Measurements from ENCODE around the gene CFAP141. TPM values are rescaled to one million over a fixed set of nuclear protein-coding genes. Genes with fewer than 3 reads are reported as not detected.

The CFAP141 gene
- total and polyA plus RNA-seq, 2 of the 13 experiments (the other 11 are each of a cell fraction or from before 2014, with no cell fraction given), result not detected

DNA sequence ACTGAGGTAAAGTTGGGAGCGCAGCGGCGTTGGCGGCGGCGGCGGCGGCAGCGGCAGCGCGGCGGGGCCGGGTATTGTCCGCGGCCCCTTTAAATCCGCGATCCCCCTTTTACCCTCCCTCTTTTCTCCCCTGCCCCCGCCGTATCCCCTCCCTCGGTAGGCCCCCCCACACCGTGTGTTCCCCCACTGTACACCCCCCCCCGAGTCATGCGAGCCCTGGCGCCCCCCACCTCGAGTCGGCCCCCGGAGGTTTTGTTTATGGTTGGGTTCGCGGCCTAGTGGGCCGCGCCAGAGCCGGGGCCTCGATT lies 14.8 kb upstream of the CFAP141 start (continued):
- TF ChIP-seq GMEB1 (CRISPR knock-in tag; IDR thresholded peaks at IDR 0.05; ENCODE audit: borderline replicate concordance) (0 out of 2 replicates have a peak, but pooled peaks have one; percentile 7), HNRNPK (IDR thresholded peaks at IDR 0.05; ENCODE audit: low read depth, low read length, poor library complexity, severe bottlenecking) (peak; percentile 98), YY1 (IDR thresholded peaks at IDR 0.05; ENCODE audit: insufficient read depth, insufficient replicate concordance, low read depth, low read length) (no peak), HOXA5 (CRISPR knock-in tag; IDR thresholded peaks at IDR 0.05) (0 out of 2 replicates have a peak, but pooled peaks have one; percentile 2), NFE2L2 (IDR thresholded peaks at IDR 0.05; ENCODE audit: low read length) (no peak)
- TF ChIP-seq, protein P1, sequence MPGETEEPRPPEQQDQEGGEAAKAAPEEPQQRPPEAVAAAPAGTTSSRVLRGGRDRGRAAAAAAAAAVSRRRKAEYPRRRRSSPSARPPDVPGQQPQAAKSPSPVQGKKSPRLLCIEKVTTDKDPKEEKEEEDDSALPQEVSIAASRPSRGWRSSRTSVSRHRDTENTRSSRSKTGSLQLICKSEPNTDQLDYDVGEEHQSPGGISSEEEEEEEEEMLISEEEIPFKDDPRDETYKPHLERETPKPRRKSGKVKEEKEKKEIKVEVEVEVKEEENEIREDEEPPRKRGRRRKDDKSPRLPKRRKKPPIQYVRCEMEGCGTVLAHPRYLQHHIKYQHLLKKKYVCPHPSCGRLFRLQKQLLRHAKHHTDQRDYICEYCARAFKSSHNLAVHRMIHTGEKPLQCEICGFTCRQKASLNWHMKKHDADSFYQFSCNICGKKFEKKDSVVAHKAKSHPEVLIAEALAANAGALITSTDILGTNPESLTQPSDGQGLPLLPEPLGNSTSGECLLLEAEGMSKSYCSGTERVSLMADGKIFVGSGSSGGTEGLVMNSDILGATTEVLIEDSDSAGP (CRISPR knock-in tag; IDR thresholded peaks at IDR 0.05; ENCODE audit: borderline replicate concordance), result peak; percentile 94

DNA sequence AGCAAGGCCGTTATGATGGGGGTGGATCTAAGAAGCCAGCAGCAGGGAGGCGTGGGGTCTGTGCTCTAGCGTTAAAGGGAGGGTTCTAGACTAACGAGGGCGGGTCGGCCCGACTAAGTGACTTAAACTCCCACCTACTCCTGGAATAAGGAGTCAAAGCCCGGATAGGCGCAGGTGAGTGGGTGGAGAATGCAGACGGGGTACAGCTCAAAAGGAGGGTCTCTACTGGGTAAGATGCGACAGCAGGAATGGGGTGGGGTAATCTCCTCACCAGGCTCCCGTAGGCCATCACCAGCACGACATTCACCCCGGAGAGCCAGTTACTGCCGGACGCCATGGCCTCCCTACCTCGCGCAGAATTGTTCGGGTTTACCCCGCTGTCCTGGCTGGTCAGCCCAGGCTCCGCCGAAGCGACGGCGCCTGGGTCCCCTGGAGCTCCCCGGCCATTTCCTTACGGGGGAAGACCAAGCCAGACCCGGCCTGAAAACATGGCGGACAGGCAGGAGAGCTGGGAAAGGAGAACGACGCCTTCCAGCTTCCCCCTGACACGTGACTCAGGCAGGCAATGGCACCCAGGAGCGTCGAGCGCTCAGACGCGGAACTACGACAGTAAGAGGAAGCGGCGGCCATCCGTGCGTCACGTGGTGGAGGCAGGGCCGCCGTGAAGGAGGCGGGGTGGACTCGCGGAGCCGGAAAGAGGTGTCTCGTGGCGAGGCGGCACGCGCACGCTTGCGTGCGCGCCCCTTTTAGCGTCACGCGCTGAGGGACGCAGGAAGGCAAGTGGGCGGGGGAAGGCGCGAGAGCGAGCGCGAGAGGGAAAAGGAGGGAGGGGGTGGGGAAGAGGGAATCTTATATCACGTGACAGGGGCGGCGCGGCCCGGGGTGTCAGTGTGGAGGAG lies 14.2 kb upstream of the CFAP141 start, which contains the start of gene UBAP2L:
Gene UBAP2L, plus strand, starts transcription at position 885 of the 899 bp plus-strand sequence. CDS start 4,169 bp downstream, outside the sequence.
- intact Hi-C loops (cut with micrococcal nuclease; ENCODE audit: unreplicated experiment), result loop anchor here (2.0 kb wide), 1 partner anchor 16 kb away; no protein-coding TSS in a partner anchor
- Histone ChIP-seq H3K36me3 (replicated peaks in 1 of 2; ENCODE audit: control insufficient read depth in 1 of 2, insufficient read depth in 2 of 2, low read length in 2 of 2) (peaks cover 4 to 23% of the 10 kb centered on the region in 2 experiments), H3K27me3 (ENCODE audit: control insufficient read depth in 1 of 2, insufficient read depth in 2 of 2, low read length in 2 of 2) (no peaks in the 10 kb centered on the region; a peak in 1 of 5 replicates), H4K20me1 (ENCODE audit: insufficient read depth, low read length) (peaks cover 28% of the 10 kb centered on the region), H3K4me3 (replicated peaks in 1 of 3; ENCODE audit: insufficient read depth in 1 of 3, low read depth in 2 of 3, low read length in 3 of 3) (peak within 1 kb of the TSS; percentile 90 to 99 (median 96)), H3K4me1 (ENCODE audit: insufficient read depth, low read length) (peaks cover 79% of the 10 kb centered on the region), H3K9me3 (ENCODE audit: low read length) (no peaks in the 10 kb centered on the region), H3K9ac (ENCODE audit: insufficient read depth, low read depth, low read length) (peak within 1 kb of the TSS; percentile 100), H3K27ac (ENCODE audit: extremely low read length, insufficient read depth, low read length) (peak within 1 kb of the TSS; percentile 100), H3K79me2 (ENCODE audit: insufficient read depth, low read length) (peaks cover 81% of the 10 kb centered on the region), H3K4me2 (ENCODE audit: low read depth, low read length) (peak within 1 kb of the TSS; percentile 89), H2AFZ (ENCODE audit: low read length) (peak within 1 kb of the TSS; percentile 42)
- TSS peak; percentile 75 for BruUV-seq (replicated peaks)
- in situ Hi-C loops (cut with HindIII; ENCODE audit: extremely low pct_ligation_motif_present, low pct_unique_long_range_greater_than_20kb), result no loop called here
- DNase-seq (ENCODE audit: low spot score), result peak; percentile 98
- ATAC-seq, result peak; percentile 95
- under 1% methylated on average over 60 of the region's 73 CpGs for WGBS (ENCODE audit: low lambda C conversion rate)
- POLR2A ChIA-PET, result interaction anchor here (0.6 to 3.0 kb wide), 20 partner anchors 10 to 1715 kb away, joined by 3 to 29 read pairs (median 4); partner anchors contain the start of genes CREB3L4, HAX1, KHDC4 and RPS27
- CTCF ChIA-PET (ENCODE audit: low intra/inter-chr PET ratio, low total read pairs), result no interaction called here
- FAIRE-seq, result peak; percentile 87
- TF ChIP-seq HMG20A (CRISPR knock-in tag; IDR thresholded peaks at IDR 0.05; ENCODE audit: borderline replicate concordance), result no peak; the same call in 1 of the 2 replicates
- peak; percentile 99 for TF ChIP-seq NFKB2 (CRISPR knock-in tag; IDR thresholded peaks at IDR 0.05; ENCODE audit: borderline replicate concordance)
- TF ChIP-seq SIN3A (IDR thresholded peaks at IDR 0.05; ENCODE audit: borderline replicate concordance, low read depth, low read length), result peak; percentile 33; the same call in 1 of the 2 replicates
- no peak for TF ChIP-seq MBD4 (IDR thresholded peaks at IDR 0.05; ENCODE audit: borderline replicate concordance, low read length)
- peak; percentile 89 for TF ChIP-seq ZSCAN9 (CRISPR knock-in tag; IDR thresholded peaks at IDR 0.05; ENCODE audit: borderline replicate concordance)
- peak; percentile 83 for TF ChIP-seq ASH2L (IDR thresholded peaks at IDR 0.05; ENCODE audit: insufficient read length, low read depth, low read length)
- no peak for TF ChIP-seq ZFP36 (IDR thresholded peaks at IDR 0.05; ENCODE audit: borderline replicate concordance, low read depth, low read length, partially characterized antibody)
- TF ChIP-seq ELF3 (CRISPR knock-in tag; IDR thresholded peaks at IDR 0.05), result peak; percentile 99
- TF ChIP-seq, protein P2, sequence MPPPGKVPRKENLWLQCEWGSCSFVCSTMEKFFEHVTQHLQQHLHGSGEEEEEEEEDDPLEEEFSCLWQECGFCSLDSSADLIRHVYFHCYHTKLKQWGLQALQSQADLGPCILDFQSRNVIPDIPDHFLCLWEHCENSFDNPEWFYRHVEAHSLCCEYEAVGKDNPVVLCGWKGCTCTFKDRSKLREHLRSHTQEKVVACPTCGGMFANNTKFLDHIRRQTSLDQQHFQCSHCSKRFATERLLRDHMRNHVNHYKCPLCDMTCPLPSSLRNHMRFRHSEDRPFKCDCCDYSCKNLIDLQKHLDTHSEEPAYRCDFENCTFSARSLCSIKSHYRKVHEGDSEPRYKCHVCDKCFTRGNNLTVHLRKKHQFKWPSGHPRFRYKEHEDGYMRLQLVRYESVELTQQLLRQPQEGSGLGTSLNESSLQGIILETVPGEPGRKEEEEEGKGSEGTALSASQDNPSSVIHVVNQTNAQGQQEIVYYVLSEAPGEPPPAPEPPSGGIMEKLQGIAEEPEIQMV (CRISPR knock-in tag; IDR thresholded peaks at IDR 0.05; ENCODE audit: low read depth), result peak; percentile 82
- TF ChIP-seq ZBTB1 (CRISPR knock-in tag; IDR thresholded peaks at IDR 0.05; ENCODE audit: borderline replicate concordance), result no peak
- TF ChIP-seq MXD4 (CRISPR knock-in tag; IDR thresholded peaks at IDR 0.05), result peak; percentile 96

All from HepG2 (cell line).